HG03135 (cell line): Measurements from ENCODE around the gene KLHL25.

Experiments
- ATAC-seq: cut with Tn5 transposase; IDR thresholded peaks from one replicate; pipeline ENCODE4 v1.9.1; 2021; ENCODE audit warnings: mild to moderate bottlenecking, moderate library complexity; ENCODE audit not compliant: unreplicated experiment

KLHL25 gene

DNA sequence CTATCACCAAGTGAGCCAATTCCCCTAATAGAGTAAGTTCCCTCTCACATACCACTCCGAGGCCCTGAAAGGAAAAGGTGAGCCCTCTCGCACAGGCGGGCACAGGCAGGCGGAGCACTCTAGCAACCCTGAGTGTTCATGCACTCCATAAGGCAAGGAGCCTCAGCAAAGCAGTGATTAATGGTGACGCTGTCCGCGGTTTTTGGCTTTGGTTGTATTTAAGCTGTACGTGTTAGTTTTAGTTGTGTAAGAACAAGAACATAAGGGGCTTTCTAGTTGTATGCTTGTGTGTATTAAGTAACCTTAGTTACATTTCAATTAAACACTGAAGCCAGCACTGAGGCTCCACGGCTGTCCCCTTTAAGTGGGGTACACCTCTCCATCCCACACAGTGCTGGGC, 33.1 kb downstream of the KLHL25 start:
- ATAC-seq, result no peak

DNA sequence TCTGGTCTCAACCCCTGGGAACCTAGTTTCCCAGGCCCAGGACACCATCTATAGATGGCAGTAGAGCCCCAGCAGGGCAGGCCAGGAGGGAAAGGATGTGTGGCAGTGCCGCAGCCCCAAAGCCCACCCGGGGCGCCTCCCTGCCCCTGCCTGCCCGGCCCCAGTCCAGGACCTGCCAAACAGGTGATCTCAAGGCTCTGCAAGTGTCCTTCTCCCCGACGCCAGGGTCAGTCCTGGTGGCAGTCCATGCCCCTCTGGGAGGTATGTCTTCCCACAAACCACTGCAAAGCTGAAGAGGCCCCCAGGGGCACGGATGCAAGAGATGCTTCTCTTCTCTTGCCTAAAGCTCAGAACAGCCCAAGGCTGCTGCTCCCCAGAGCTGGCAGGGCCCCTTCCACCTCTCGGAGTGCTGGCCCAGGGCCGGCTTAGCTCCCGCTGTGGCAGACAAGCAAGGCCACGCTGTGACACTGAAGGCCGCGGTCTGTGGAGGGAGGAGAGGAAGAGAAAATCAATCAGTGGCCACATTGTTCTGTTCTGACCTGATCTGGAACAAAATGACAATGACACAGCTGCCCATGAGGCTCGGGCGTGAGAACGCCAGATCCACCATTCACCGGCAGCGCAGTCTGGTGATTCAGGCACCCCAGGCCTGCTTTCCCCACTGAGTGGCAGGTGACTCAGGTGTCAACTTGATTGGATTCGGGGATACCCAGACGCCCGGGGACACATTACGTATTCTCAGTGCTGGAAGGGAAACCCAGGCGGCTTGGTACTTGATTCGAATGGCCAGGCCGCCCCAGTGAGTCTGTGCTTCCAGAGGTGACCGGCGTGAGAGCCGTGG, 34.0 kb downstream of the KLHL25 start:
- no peak for ATAC-seq

DNA sequence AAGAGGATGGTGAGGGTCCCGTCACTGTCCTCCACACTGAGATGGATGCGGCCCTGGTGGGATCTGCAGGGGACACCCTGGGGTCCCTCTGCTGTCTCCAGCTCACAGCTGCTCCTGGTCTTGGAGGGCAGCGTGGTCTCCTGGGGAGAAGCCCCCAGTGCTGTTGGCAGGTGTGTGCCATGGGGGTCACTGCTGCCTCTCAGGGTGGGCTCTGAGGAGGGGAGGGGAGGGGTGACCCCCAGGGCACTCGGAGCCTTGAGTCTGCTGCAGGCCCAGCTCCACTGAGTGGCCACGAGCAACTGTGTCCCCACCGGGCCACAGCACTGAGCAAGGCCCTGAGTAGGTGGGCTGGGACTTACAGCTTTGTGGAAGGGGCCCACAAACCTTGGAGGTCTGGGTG, 34.7 kb downstream of the KLHL25 start:
- ATAC-seq, result no peak

DNA sequence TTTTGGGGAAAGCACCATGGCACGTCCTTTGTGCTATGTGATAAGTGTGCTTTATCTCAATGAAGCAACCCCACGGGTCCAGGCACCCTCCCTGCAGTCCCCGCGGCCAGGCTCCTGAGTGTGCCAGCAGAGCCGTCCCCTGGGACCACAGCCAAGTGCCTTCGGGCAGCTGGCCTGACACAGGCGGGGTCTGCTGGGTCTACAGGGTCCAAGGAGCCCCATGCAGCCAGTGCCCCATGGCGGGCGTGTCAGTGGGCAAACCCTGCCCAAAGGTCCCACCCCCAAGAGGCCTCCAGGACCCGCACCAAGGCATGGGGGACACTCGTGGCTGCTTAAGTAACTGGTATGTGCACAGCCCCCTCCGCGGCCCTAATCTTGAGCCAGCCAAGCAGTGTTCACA, 35.3 kb downstream of the KLHL25 start:
- no peak for ATAC-seq

DNA sequence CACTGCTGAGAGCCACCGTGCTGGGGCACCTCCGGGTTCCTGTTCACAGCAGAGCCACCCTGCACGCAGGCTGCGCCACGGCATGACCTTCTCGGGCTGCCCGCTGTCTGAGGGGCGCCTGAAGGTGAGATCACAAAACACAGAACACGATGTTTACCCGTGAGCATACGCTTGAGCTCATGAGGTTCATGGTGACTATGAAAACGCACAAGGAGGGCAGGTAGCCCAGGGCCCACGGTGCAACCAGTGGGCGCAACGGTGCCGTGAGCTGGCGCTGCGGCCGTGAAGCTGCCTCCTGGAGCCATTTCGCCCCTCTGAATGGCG, 36.1 kb downstream of the KLHL25 start:
- no peak for ATAC-seq

GRCh38 chr15:85757939-85758654, 36.6 kb downstream of the KLHL25 start:
- ATAC-seq, result no peak

GRCh38 chr15:85757073-85757938, 37.4 kb downstream of the KLHL25 start:
- ATAC-seq, result no peak

DNA sequence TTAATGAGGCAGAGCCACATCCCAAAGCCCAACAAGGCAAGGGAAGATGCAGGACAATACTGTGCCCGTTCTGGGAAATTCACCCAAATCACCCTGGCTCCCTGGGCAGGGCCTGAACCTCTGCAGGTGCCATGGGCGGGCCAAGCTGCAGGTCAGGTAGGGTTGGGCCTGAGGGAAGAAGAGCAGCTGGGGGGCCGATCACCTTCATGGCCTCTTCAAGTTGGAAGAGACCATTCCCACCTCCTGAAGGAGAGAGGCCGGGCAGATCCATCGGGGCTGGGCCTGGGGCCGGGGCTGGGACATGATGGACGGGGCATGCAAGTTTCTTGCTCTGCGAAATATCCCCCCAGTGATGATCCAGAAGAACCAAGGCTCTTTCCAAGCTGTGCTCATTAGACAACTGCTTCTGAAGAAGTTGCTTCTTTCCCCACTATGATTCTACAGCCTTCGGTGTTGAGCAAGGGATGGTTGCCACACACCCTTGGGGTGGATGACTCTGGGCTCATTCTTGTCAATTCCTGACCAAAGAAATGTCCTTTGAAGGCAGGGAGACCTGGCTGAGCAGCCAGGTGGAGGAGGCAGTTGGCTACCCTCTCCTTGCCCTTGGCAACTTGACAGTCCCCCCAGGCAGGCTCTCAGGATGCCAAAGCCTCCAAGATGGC, 38.2 kb downstream of the KLHL25 start:
- no peak for ATAC-seq

DNA sequence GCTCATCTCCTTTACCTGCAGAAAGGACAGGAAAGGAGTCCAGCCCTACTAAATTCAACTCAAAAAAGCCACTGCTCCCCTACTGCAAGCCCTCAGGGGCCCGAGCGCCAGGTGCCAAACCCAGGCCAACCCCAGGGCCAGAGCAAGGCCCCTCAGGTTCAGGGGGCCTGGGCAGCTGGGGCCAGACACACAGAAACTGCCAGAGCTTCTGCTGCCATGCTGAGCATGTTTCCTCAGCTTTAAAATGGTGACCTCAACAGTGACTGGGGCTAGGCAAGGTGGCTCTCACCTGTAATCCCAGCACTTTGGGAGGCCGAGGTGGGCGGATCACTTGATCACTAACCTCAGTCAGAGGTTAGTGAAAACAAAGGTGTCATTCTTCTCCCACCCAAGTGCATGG, 38.8 kb downstream of the KLHL25 start:
- no peak for ATAC-seq

DNA sequence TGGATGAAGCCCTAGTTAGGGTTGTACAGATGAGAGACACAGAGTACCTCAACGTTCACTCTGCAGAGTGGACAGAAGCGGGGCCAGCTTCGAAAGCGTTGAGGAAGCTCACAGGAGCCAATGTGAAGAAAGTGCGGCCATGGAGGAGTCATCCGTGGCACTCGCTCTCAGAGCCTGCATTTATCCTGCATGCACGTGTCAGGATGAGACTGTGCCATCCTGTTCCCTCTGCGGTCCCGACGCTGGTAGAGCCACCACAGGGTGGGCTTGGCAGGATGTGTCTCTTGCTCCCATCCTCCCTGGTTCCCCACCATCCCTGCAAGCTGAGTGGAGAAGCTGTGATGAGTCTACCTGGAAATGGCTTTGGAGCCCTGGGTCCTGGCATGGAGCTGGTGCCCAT, 39.3 kb downstream of the KLHL25 start:
- ATAC-seq, result no peak

GRCh38 chr15:85754989-85755388, 39.7 kb downstream of the KLHL25 start:
- ATAC-seq, result no peak

GRCh38 chr15:85753791-85754452, 40.8 kb downstream of the KLHL25 start:
- no peak for ATAC-seq

DNA sequence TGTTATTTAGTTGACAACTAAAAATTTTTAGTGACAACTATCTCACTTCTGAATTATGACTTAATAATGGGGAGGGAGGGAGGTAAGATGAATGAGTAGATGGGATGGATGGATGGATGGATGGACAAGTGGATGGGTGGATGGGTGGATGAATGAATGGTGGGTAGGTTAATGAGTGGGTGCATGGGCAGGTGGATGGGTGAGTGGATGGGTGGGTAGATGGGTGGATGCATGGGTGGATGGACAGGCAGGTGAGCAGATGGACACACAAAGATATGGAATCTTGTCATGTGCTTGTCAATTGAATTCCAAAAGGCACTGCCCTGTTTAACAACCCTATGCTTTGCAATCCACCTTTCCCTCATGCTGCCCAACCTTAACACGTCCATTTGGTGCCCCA, 41.5 kb downstream of the KLHL25 start:
- no peak for ATAC-seq

- ATAC-seq, result no peak
These were observed 42.2 kb downstream of the KLHL25 start for GRCh38 chr15:85752491-85752961.

- ATAC-seq, result no peak
These were observed 42.6 kb downstream of the KLHL25 start for GRCh38 chr15:85752124-85752475.

GRCh38 chr15:85751291-85752123, 43.2 kb downstream of the KLHL25 start:
- ATAC-seq, result no peak

GRCh38 chr15:85750319-85751290, 44.1 kb downstream of the KLHL25 start:
- ATAC-seq, result no peak
